GM06990 (cell line): Measurements from ENCODE around the gene RHBDD1.

Experiments
- DNase-seq: peaks from one replicate; pipeline ENCODE4 v3.0.0-alpha.2; 2011; ENCODE audit not compliant: insufficient read length; ENCODE audit errors: extremely low read depth
- H3K27me3 ChIP-seq: replicated peaks from 2 replicates; pipeline ENCODE4 v1.6.0; 2011; ENCODE audit warnings: low read length; ENCODE audit not compliant: control insufficient read depth, insufficient read depth
- H3K36me3 ChIP-seq: 2 replicates; pipeline ENCODE4 v1.5.1; 2011; ENCODE audit warnings: low read length; ENCODE audit not compliant: control insufficient read depth, insufficient read depth
- H3K4me3 ChIP-seq: replicated peaks from 2 replicates; pipeline ENCODE4 v1.5.1; 2011; ENCODE audit warnings: low read depth, mild to moderate bottlenecking, control low read depth, low read length
- CTCF ChIP-seq: IDR thresholded peaks from 2 replicates; pipeline ENCODE4 v1.5.1; 2011; ENCODE audit warnings: low read length, control low read depth, mild to moderate bottlenecking, inconsistent platforms; ENCODE audit not compliant: insufficient read depth, poor library complexity, severe bottlenecking

The RHBDD1 gene

GRCh38 chr2:226891780-226892590 is 56.1 kb downstream of the RHBDD1 start:
- H3K36me3 ChIP-seq, result peaks cover 2% of the 10 kb centered on the region; the same call in 1 of the 2 replicates
- H3K27me3 ChIP-seq, result no peaks in the 10 kb centered on the region
- no peak for TF ChIP-seq CTCF
- no peak overlapping the region for H3K4me3 ChIP-seq
- DNase-seq, result no peak

GRCh38 chr2:226892729-226893128 is 56.9 kb downstream of the RHBDD1 start:
- no peak for DNase-seq
- H3K36me3 ChIP-seq, result peaks cover 2% of the 10 kb centered on the region; the same call in 1 of the 2 replicates
- H3K27me3 ChIP-seq, result no peaks in the 10 kb centered on the region
- H3K4me3 ChIP-seq, result no peak overlapping the region
- no peak for TF ChIP-seq CTCF

- H3K27me3 ChIP-seq, result no peaks in the 10 kb centered on the region
- DNase-seq, result no peak
- peaks cover 2% of the 10 kb centered on the region; the same call in 1 of the 2 replicates for H3K36me3 ChIP-seq
- H3K4me3 ChIP-seq, result no peak overlapping the region
- TF ChIP-seq CTCF, result no peak
These were observed 57.4 kb downstream of the RHBDD1 start for GRCh38 chr2:226893216-226893615.

GRCh38 chr2:226894752-226895151 is 58.9 kb downstream of the RHBDD1 start:
- DNase-seq, result no peak
- H3K4me3 ChIP-seq, result no peak overlapping the region
- no peaks in the 10 kb centered on the region for H3K27me3 ChIP-seq
- H3K36me3 ChIP-seq, result peaks cover 2% of the 10 kb centered on the region; the same call in 1 of the 2 replicates
- no peak for TF ChIP-seq CTCF

GRCh38 chr2:226895579-226895978 is 59.7 kb downstream of the RHBDD1 start:
- no peak for DNase-seq
- Histone ChIP-seq H3K36me3 (peaks cover 2% of the 10 kb centered on the region; the same call in 1 of the 2 replicates), H3K4me3 (no peak overlapping the region), H3K27me3 (no peaks in the 10 kb centered on the region)
- no peak for TF ChIP-seq CTCF
